Measurements from ENCODE around the gene CTH. TPM values are rescaled to one million over a fixed set of nuclear protein-coding genes. Genes with fewer than 3 reads are reported as not detected.
"Not testable (repeated sequence)": the region's sequence is repeated elsewhere in the genome, so short reads cannot be mapped to it uniquely, and the experiment has no call there.

CTH gene
- total RNA-seq = 1 to 10 TPM in 7 of 9 donors, under 1 TPM in 2; 0.74 to 3.9 (median 1.6) TPM
- 1 to 10 TPM; 1.5 to 2.7 TPM for polyA plus RNA-seq
- long read RNA-seq, donor 1 = 0 reads
- long read RNA-seq, donor 2, partial matches to known transcripts = 0 of 4 reads
- long read RNA-seq, donor 2, other reads (novel, unspliced or antisense) = 1 of 4 reads
- long read RNA-seq, donor 3, partial matches to known transcripts = 0 of 2 reads
- long read RNA-seq, donor 3, other reads (novel, unspliced or antisense) = 1 of 2 reads

GRCh38 chr1:70410604-70411359 lies at the start of gene CTH:
CTH (plus strand) TSS chr1:70411268; CDS start chr1:70411416, 148 bp downstream.
- TF ChIP-seq CTCF (IDR thresholded peaks at IDR 0.05) (peak in 1 of 12 donors; percentile 12), POLR2A (IDR thresholded peaks at IDR 0.05) (peak; percentile 65 to 96)
- H3K4me1 ChIP-seq = peaks cover 0 to 25% (median 13%) of the 10 kb centered on the region in 12 donors
- DNase-seq = peak; percentile 95 to 98 (median 97)
- 0% methylated on average over 44 to 48 of the region's 48 CpGs for WGBS, 4 donors
- peak within 1 kb of the TSS; percentile 87 to 96 (median 94) for H3K27ac ChIP-seq
- H3K4me3 ChIP-seq = peak within 1 kb of the TSS; percentile 57 to 88 (median 68)
- intact Hi-C loops (cut with DNase I) = loop anchor here in 8 of 10 donors (1.0 to 10.0 kb wide), 11 partner anchors 53 to 276 kb away; partner anchors contain the start of genes ANKRD13C (in 7 of the 8), LRRC40 (in 3 of the 8) and SRSF11 (in 3 of the 8)
- H3K27me3 ChIP-seq = no peaks in the 10 kb centered on the region
- H3K36me3 ChIP-seq = peaks cover 0 to 2% (median 0%) of the 10 kb centered on the region in 9 donors
- ATAC-seq = peak; percentile 100
- H3K9me3 ChIP-seq = no peaks in the 10 kb centered on the region

- ATAC-seq (no peak), DNase-seq (no peak)
- Histone ChIP-seq H3K27me3 (no peaks in the 10 kb centered on the region), H3K4me3 (no peak overlapping the region), H3K4me1 (no peaks in the 10 kb centered on the region), H3K27ac (no peak overlapping the region), H3K36me3 (peaks cover 0 to 3% (median 0%) of the 10 kb centered on the region in 9 donors), H3K9me3 (no peaks in the 10 kb centered on the region)
- intact Hi-C loops (cut with DNase I) = no loop called here
- WGBS, 4 donors = 51 to 62% (median 57%) methylated on average over 3 of the region's 3 CpGs
- TF ChIP-seq CTCF (IDR thresholded peaks at IDR 0.05) (no peak), POLR2A (IDR thresholded peaks at IDR 0.05) (no peak)
Observed at GRCh38 chr1:70361727-70362398, 49.2 kb upstream of the CTH start.

- DNase-seq = no peak
- Histone ChIP-seq H3K36me3 (peaks cover 0 to 12% (median 5%) of the 10 kb centered on the region in 9 donors), H3K27me3 (no peaks in the 10 kb centered on the region), H3K4me1 (no peaks in the 10 kb centered on the region), H3K9me3 (no peaks in the 10 kb centered on the region), H3K27ac (no peak overlapping the region), H3K4me3 (no peak overlapping the region)
- WGBS, 4 donors = 75 to 85% (median 82%) methylated on average over 3 of the region's 3 CpGs
- ATAC-seq = no peak
- no peak for TF ChIP-seq CTCF (IDR thresholded peaks at IDR 0.05)
- TF ChIP-seq POLR2A (IDR thresholded peaks at IDR 0.05) = no peak
- intact Hi-C loops (cut with DNase I) = no loop called here
Observed at GRCh38 chr1:70364439-70364838, 46.6 kb upstream of the CTH start.

GRCh38 chr1:70366425-70366952 lies 44.6 kb upstream of the CTH start:
- H3K9me3 ChIP-seq; H3K4me1 ChIP-seq; H3K27ac ChIP-seq; DNase-seq; H3K4me3 ChIP-seq; intact Hi-C loops (cut with DNase I); ATAC-seq; H3K27me3 ChIP-seq: not testable (repeated sequence)
- H3K36me3 ChIP-seq = peaks cover 0 to 12% (median 5%) of the 10 kb centered on the region in 9 donors
- WGBS, 4 donors = 90 to 94% (median 92%) methylated on average over 4 of the region's 4 CpGs

GRCh38 chr1:70366997-70367396 lies 44.1 kb upstream of the CTH start:
- H3K27ac ChIP-seq; H3K27me3 ChIP-seq; ATAC-seq; H3K9me3 ChIP-seq; intact Hi-C loops (cut with DNase I); H3K4me3 ChIP-seq; DNase-seq; H3K4me1 ChIP-seq: not testable (repeated sequence)
- 78 to 95% (median 92%) methylated on average over 3 of the region's 3 CpGs for WGBS, 4 donors
- peaks cover 0 to 17% (median 5%) of the 10 kb centered on the region in 9 donors for H3K36me3 ChIP-seq

GRCh38 chr1:70367397-70367796 lies 43.7 kb upstream of the CTH start:
- intact Hi-C loops (cut with DNase I); ATAC-seq; H3K27me3 ChIP-seq; H3K4me3 ChIP-seq; H3K27ac ChIP-seq; DNase-seq; H3K9me3 ChIP-seq; H3K4me1 ChIP-seq: not testable (repeated sequence)
- 81 to 90% (median 87%) methylated on average over 5 of the region's 5 CpGs for WGBS, 4 donors
- peaks cover 0 to 21% (median 5%) of the 10 kb centered on the region in 9 donors for H3K36me3 ChIP-seq

GRCh38 chr1:70371586-70371985 lies 39.5 kb upstream of the CTH start:
- 68 to 83% (median 73%) methylated on average over 3 of the region's 3 CpGs for WGBS, 4 donors
- ATAC-seq; H3K27me3 ChIP-seq; H3K4me1 ChIP-seq; intact Hi-C loops (cut with DNase I); DNase-seq; H3K27ac ChIP-seq; H3K4me3 ChIP-seq; H3K9me3 ChIP-seq: not testable (repeated sequence)
- peaks cover 0 to 21% (median 5%) of the 10 kb centered on the region in 9 donors for H3K36me3 ChIP-seq
